ENCODE results near the gene SORT1. TPM values are rescaled to one million over a fixed set of nuclear protein-coding genes. Genes with fewer than 3 reads are reported as not detected.
A peak's percentile ranks its signal among the peaks of the same experiment; 100 is the strongest.

The SORT1 gene
- total RNA-seq, 1 donor from 2014 or later = 52.3 TPM

GRCh38 chr1:109434484-109434883 lies 36.8 kb upstream of the SORT1 start:
- Mint-ChIP-seq H3K27me3 (peaks cover 8% of the 10 kb centered on the region), H3K9me3 (no peaks in the 10 kb centered on the region), H3K27ac (no peak overlapping the region), H3K4me3 (no peak overlapping the region), H3K4me1 (ENCODE audit: unreplicated experiment) (no peaks in the 10 kb centered on the region), H3K36me3 (no peaks in the 10 kb centered on the region)
- no peak for DNase-seq (ENCODE audit: extremely low spot score, unreplicated experiment)
- no peak for TF ChIP-seq CTCF (conservative IDR thresholded peaks at IDR 0.05)

- Mint-ChIP-seq H3K27me3 (peaks cover 8% of the 10 kb centered on the region), H3K9me3 (no peaks in the 10 kb centered on the region), H3K27ac (no peak overlapping the region), H3K4me1 (ENCODE audit: unreplicated experiment) (no peaks in the 10 kb centered on the region), H3K4me3 (no peak overlapping the region), H3K36me3 (no peaks in the 10 kb centered on the region)
- no peak for DNase-seq (ENCODE audit: extremely low spot score, unreplicated experiment)
- no peak for TF ChIP-seq CTCF (conservative IDR thresholded peaks at IDR 0.05)
Measured at GRCh38 chr1:109433322-109433721, 35.6 kb upstream of the SORT1 start.

- no peak for TF ChIP-seq CTCF (conservative IDR thresholded peaks at IDR 0.05)
- Mint-ChIP-seq H3K27me3 (peaks cover 8% of the 10 kb centered on the region), H3K27ac (no peak overlapping the region), H3K9me3 (no peaks in the 10 kb centered on the region), H3K4me1 (ENCODE audit: unreplicated experiment) (peaks cover 5% of the 10 kb centered on the region), H3K36me3 (no peaks in the 10 kb centered on the region), H3K4me3 (no peak overlapping the region)
- no peak for DNase-seq (ENCODE audit: extremely low spot score, unreplicated experiment)
Measured at GRCh38 chr1:109432336-109432735, 34.6 kb upstream of the SORT1 start.

GRCh38 chr1:109427171-109427467 lies 29.4 kb upstream of the SORT1 start:
- no peak for TF ChIP-seq CTCF (conservative IDR thresholded peaks at IDR 0.05)
- Mint-ChIP-seq H3K9me3 (no peaks in the 10 kb centered on the region), H3K27me3 (no peaks in the 10 kb centered on the region), H3K36me3 (peaks cover 5% of the 10 kb centered on the region), H3K4me1 (ENCODE audit: unreplicated experiment) (peaks cover 24% of the 10 kb centered on the region), H3K4me3 (peak overlapping the region; percentile 97), H3K27ac (peak overlapping the region; percentile 59)
- no peak for DNase-seq (ENCODE audit: extremely low spot score, unreplicated experiment)

- Mint-ChIP-seq H3K27ac (peak within 1 kb of the TSS; percentile 93), H3K36me3 (peaks cover 8% of the 10 kb centered on the region), H3K4me1 (ENCODE audit: unreplicated experiment) (peaks cover 24% of the 10 kb centered on the region), H3K4me3 (peak within 1 kb of the TSS; percentile 97), H3K27me3 (no peaks in the 10 kb centered on the region), H3K9me3 (no peaks in the 10 kb centered on the region)
- DNase-seq (ENCODE audit: extremely low spot score, unreplicated experiment) = peak; percentile 93
- no peak for TF ChIP-seq CTCF (conservative IDR thresholded peaks at IDR 0.05)
Measured at GRCh38 chr1:109426281-109427170, 28.8 kb upstream of the SORT1 start, which contains the start of gene PSMA5. Gene PSMA5 (minus strand): TSS chr1:109426448. CDS start chr1:109426330, 118 bp downstream.
